VCaP (cell line): ENCODE results near the gene RPUSD4.

ENCODE experiments used
- H3K27ac ChIP-seq: fragments of 450-650 bp; 2 replicates; pipeline ENCODE4 v1.5.1; 2017
- CTCF ChIP-seq: fragments of 450-650 bp; conservative IDR thresholded peaks from 2 replicates; pipeline ENCODE4 v1.5.1; 2017; ENCODE audit warnings: mild to moderate bottlenecking, moderate library complexity

Gene RPUSD4

GRCh38 chr11:126153006-126153405 lies 58.4 kb downstream of the RPUSD4 start:
- peak overlapping the region; percentile 58 for H3K27ac ChIP-seq
- TF ChIP-seq CTCF: no peak

- no peak for TF ChIP-seq CTCF
- H3K27ac ChIP-seq: peak overlapping the region; percentile 58
Observed at GRCh38 chr11:126152586-126152985, 58.9 kb downstream of the RPUSD4 start.

GRCh38 chr11:126152152-126152551 lies 59.3 kb downstream of the RPUSD4 start:
- TF ChIP-seq CTCF: no peak

More at GRCh38 chr11:126152152-126152551, 59.3 kb downstream of the RPUSD4 start:
- H3K27ac ChIP-seq: peak overlapping the region; percentile 58
